Endothelial cell of umbilical vein (primary cell): Measurements from ENCODE around the gene COL4A1. TPM values are rescaled to one million over a fixed set of nuclear protein-coding genes. Genes with fewer than 3 reads are reported as not detected.

Source experiments
- BruUV-seq: library from RNA; stranded (reverse); fragments of 400-500 nt; replicated peaks from 2 replicates; lab custom pipeline; 2021; lab: Mats Ljungman, UMichigan
- CTCF ChIA-PET: fragments of 300-600, 350-600 bp; sonication (Branson Sonifier 250); formaldehyde crosslinking; loops from one replicate; lab custom pipeline; 2021; ENCODE audit warnings: antibody characterized with exemption, inconsistent platforms; lab: Charles Lee
- POLR2A ChIA-PET: fragments of 300-600, 350-600 bp; sonication (Branson Sonifier 250); formaldehyde crosslinking; loops from one replicate; lab custom pipeline; 2021; ENCODE audit warnings: antibody characterized with exemption, inconsistent platforms; lab: Charles Lee
- DNase-seq: peaks from one replicate; pipeline ENCODE4 v3.0.0-alpha.2; 2011; ENCODE audit warnings: low read depth, low spot score
- FAIRE-seq: peaks from 2 replicates; lab custom pipeline; 2011; peaks lifted over from hg19 to GRCh38; lab: Jason Lieb, UNC
- H2AFZ ChIP-seq: 2 replicates; pipeline ENCODE4 v1.6.0; 2012; ENCODE audit warnings: low read depth, low read length, control low read depth, inconsistent platforms
- H3K27ac ChIP-seq: 2 replicates; pipeline ENCODE4 v1.5.1; 2011; ENCODE audit warnings: low read depth, mild to moderate bottlenecking, control low read depth, low read length, moderate library complexity; ENCODE audit not compliant: insufficient read depth
- H3K27me3 ChIP-seq, 2 experiments: 2 replicates each; pipeline versions ENCODE4 v1.6.0 to v1.6.1; 2011; ENCODE audit warnings: low read length in 2 of 2, mixed read lengths in 1 of 2; ENCODE audit not compliant: control insufficient read depth in 2 of 2, insufficient read depth in 2 of 2
- H3K36me3 ChIP-seq, 2 experiments: 2 replicates in 1 of 2; 3 replicates in 1 of 2; pipeline ENCODE4 v1.5.1; 2011; ENCODE audit warnings: low read length in 2 of 2, mild to moderate bottlenecking in 1 of 2, moderate library complexity in 1 of 2; ENCODE audit not compliant: control insufficient read depth in 2 of 2, insufficient read depth in 2 of 2; ENCODE audit errors: extremely low read depth in 1 of 2
- H3K4me1 ChIP-seq: 3 replicates; pipeline ENCODE4 v1.5.1; 2011; ENCODE audit warnings: mild to moderate bottlenecking, low read length; ENCODE audit not compliant: control insufficient read depth, insufficient read depth; ENCODE audit errors: extremely low read depth
- H3K4me2 ChIP-seq: 2 replicates; pipeline ENCODE4 v1.6.1; 2011; ENCODE audit warnings: low read length, control low read depth, mixed read lengths; ENCODE audit not compliant: insufficient read depth
- H3K4me3 ChIP-seq, 3 experiments: fragments of 200-600 bp in 1 of 3; sonication (generic), shearing (Covaris generic) in 1 of 3; replicated peaks in 1 of 3; 2 replicates each; pipeline ENCODE4 v1.5.1; 2011 to 2016; ENCODE audit warnings: control low read depth in 3 of 3, low read length in 3 of 3, mild to moderate bottlenecking in 2 of 3, inconsistent platforms in 1 of 3, low read depth in 1 of 3, moderate library complexity in 1 of 3; ENCODE audit not compliant: insufficient read depth in 1 of 3
- H3K79me2 ChIP-seq: 2 replicates; pipeline ENCODE4 v1.6.0; 2012; ENCODE audit warnings: low read length, inconsistent platforms; ENCODE audit not compliant: control insufficient read depth, insufficient read depth
- H3K9ac ChIP-seq: replicated peaks from 2 replicates; pipeline ENCODE3; 2011; ENCODE audit warnings: low read length, control low read depth; ENCODE audit not compliant: insufficient read depth; ENCODE audit errors: extremely low read depth
- H3K9me1 ChIP-seq: replicated peaks from 3 replicates; pipeline ENCODE4 v1.6.0; 2011; ENCODE audit warnings: mild to moderate bottlenecking, low read length; ENCODE audit not compliant: control insufficient read depth, insufficient read depth; ENCODE audit errors: extremely low read depth
- H3K9me3 ChIP-seq: replicated peaks from 2 replicates; pipeline ENCODE4 v1.5.1; 2012; ENCODE audit warnings: low read length, inconsistent platforms; ENCODE audit not compliant: control insufficient read depth, insufficient read depth
- H4K20me1 ChIP-seq: replicated peaks from 2 replicates; pipeline ENCODE3; 2011; ENCODE audit warnings: mild to moderate bottlenecking, low read length; ENCODE audit not compliant: control insufficient read depth, insufficient read depth; ENCODE audit errors: extremely low read depth
- EZH2 ChIP-seq: IDR thresholded peaks from 2 replicates; pipeline ENCODE4 v1.6.1; 2012; ENCODE audit warnings: borderline replicate concordance, low read depth, mild to moderate bottlenecking, moderate library complexity, low read length, inconsistent platforms; ENCODE audit not compliant: severe bottlenecking
- FOS ChIP-seq: IDR thresholded peaks from 2 replicates; pipeline ENCODE4 v1.6.1; 2011; ENCODE audit warnings: mild to moderate bottlenecking, low read length, moderate library complexity, borderline replicate concordance; ENCODE audit not compliant: insufficient read depth
- GATA2 ChIP-seq: IDR thresholded peaks from 2 replicates; pipeline ENCODE4 v1.7.0; 2011; ENCODE audit warnings: low read depth, mild to moderate bottlenecking, moderate library complexity, mixed read lengths, low read length; ENCODE audit not compliant: insufficient read length, insufficient read depth
- JUN ChIP-seq: IDR thresholded peaks from 2 replicates; pipeline ENCODE4 v1.6.1; 2011; ENCODE audit warnings: borderline replicate concordance, low read depth; ENCODE audit not compliant: insufficient read length, insufficient read depth
- MYC ChIP-seq: IDR thresholded peaks from one replicate; pipeline ENCODE4 v1.6.1; 2011; ENCODE audit warnings: mild to moderate bottlenecking, low read depth, low read length
- POLR2AphosphoS5 ChIP-seq: IDR thresholded peaks from 2 replicates; pipeline ENCODE4 v1.6.1; 2012; ENCODE audit warnings: low read depth, mild to moderate bottlenecking, control low read depth, low read length, moderate library complexity; ENCODE audit not compliant: insufficient read depth
- dilution Hi-C: fragments of 300-500 bp; cut with MboI; formaldehyde crosslinking; loops from one replicate; pipeline ENCODE4 v1.15.0; 2019; ENCODE audit warnings: low sequenced_read_pairs; ENCODE audit not compliant: extremely low pct_ligation_motif_present
- intact Hi-C: fragments of 100-400 bp; cut with micrococcal nuclease; formaldehyde crosslinking; loops from one replicate; pipeline ENCODE4 v1.10.0; 2022
- polyA plus RNA-seq, 4 experiments: library from polyadenylated mRNA; depleted of rRNA in 3 of 4; stranded (reverse) in 3 of 4; unstranded in 1 of 4; fragments of >200 nt; gene quantifications; 2 replicates each; pipeline versions ENCODE4 v1.2.1 to v1.2.3, GENCODE V29; 2011 to 2012; ENCODE audit warnings: missing spikeins in 1 of 4
- total RNA-seq: library from RNA; stranded (reverse); gene quantifications from 2 replicates; pipeline ENCODE4 v1.2.3, GENCODE V29; 2021
- TF ChIP-seq, protein P1 (sequence below): IDR thresholded peaks from 2 replicates; pipeline ENCODE4 v1.6.1; 2011; ENCODE audit not compliant: insufficient read depth, insufficient read length

Gene COL4A1
- total and polyA plus RNA-seq, 2 donors (not counting 3 experiments of a cell fraction or from before 2014, with no cell fraction given), result 384 to 1,119 TPM

DNA sequence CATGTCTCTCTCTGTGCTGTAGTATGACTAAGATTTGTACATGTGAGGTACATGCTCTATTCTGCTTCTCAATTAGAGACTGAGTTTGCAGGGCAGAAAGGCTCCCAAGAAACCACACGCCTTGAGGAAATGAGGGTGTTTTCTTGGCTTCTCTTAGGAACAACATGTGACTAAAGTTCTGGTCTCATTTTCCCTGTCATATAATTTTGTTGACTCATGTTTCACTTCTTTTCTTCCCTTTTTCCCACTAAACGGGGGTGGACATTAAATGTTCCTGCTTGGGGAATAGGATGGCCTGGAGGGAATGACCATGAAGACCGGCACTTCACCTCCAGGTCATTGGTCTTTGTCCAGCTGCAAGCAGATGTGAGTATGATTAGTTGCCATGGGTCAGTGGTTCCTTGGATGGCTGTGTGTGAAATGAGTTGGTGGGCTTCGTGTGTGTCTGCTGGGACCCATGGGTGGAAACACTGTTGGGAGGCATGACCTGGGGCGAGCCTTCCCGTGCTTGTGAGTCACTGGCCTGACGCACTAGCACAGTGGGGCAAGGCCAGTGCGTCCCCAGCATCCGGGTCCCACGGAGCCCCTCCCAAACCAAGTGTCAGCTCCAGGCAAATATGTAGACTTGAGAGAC lies 56.6 kb downstream of the COL4A1 start:
- peaks cover 0 to 3% of the 10 kb centered on the region in 2 experiments for H3K36me3 ChIP-seq
- no peak overlapping the region for H3K9ac ChIP-seq
- no peaks in the 10 kb centered on the region for H4K20me1 ChIP-seq
- dilution Hi-C loops, result no loop called here
- ChIA-PET CTCF (no interaction called here), POLR2A (no interaction called here)
- no peaks in the 10 kb centered on the region for H3K9me3 ChIP-seq
- no peak overlapping the region for H3K4me3 ChIP-seq
- TF ChIP-seq POLR2AphosphoS5, result peak; percentile 15
- TF ChIP-seq JUN, result no peak
- peak; percentile 42 for TF ChIP-seq FOS
- no peak for TF ChIP-seq MYC
- H3K27ac ChIP-seq, result peak overlapping the region; percentile 77
- BruUV-seq, result TSS peak; percentile 51
- intact Hi-C loops, result loop anchor here (1.0 kb wide), 1 partner anchor 9 kb away; no protein-coding TSS in a partner anchor
- no peak overlapping the region for H3K4me2 ChIP-seq
- H2AFZ ChIP-seq, result peak overlapping the region; percentile 7
- FAIRE-seq, result peak; percentile 67
- H3K4me1 ChIP-seq, result peaks cover 38% of the 10 kb centered on the region
- H3K9me1 ChIP-seq, result no peaks in the 10 kb centered on the region
- peak; percentile 64 for DNase-seq
- peaks cover 30% of the 10 kb centered on the region for H3K79me2 ChIP-seq
- H3K27me3 ChIP-seq, result no peaks in the 10 kb centered on the region

DNA sequence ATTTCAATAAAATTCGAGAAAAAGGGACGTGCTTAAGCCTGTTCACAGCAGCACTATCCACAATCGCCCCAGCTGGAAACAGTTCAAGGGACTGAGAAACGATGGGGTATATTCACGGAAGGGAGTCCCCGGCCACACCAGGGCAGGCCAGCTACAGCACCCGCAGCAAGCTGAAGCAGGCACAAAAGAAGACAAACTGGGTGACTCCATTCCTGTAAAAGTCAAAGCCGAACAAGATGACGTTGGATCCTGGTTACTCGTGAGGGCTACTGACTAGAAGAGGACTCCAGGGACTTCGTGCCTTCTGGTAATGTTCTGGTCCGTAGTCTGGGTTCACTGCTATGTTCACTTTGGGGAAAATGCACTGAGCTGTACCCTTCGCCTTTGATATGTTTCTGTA lies 57.6 kb downstream of the COL4A1 start:
- no peaks in the 10 kb centered on the region for H4K20me1 ChIP-seq
- DNase-seq (no peak), FAIRE-seq (no peak)
- H3K36me3 ChIP-seq, result peaks cover 0 to 5% of the 10 kb centered on the region in 2 experiments
- POLR2A ChIA-PET, result no interaction called here
- intact Hi-C loops, result no loop called here
- no peaks in the 10 kb centered on the region for H3K27me3 ChIP-seq
- CTCF ChIA-PET, result no interaction called here
- H2AFZ ChIP-seq, result no peak overlapping the region
- no peaks in the 10 kb centered on the region for H3K9me3 ChIP-seq
- H3K79me2 ChIP-seq, result peaks cover 30% of the 10 kb centered on the region
- H3K9me1 ChIP-seq, result no peaks in the 10 kb centered on the region
- no peak overlapping the region for H3K4me3 ChIP-seq
- no peak overlapping the region for H3K27ac ChIP-seq
- no TSS peak for BruUV-seq
- no peak overlapping the region for H3K4me2 ChIP-seq
- dilution Hi-C loops, result no loop called here
- H3K9ac ChIP-seq, result no peak overlapping the region
- H3K4me1 ChIP-seq, result peaks cover 38% of the 10 kb centered on the region
- TF ChIP-seq, protein P1, sequence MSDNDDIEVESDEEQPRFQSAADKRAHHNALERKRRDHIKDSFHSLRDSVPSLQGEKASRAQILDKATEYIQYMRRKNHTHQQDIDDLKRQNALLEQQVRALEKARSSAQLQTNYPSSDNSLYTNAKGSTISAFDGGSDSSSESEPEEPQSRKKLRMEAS, result no peak
- TF ChIP-seq MYC, result no peak
- no peak for TF ChIP-seq POLR2AphosphoS5
- no peak for TF ChIP-seq GATA2
- no peak for TF ChIP-seq EZH2
